Neural progenitor cell (in vitro differentiated cells): Measurements from ENCODE around the gene PRF1. TPM values are rescaled to one million over a fixed set of nuclear protein-coding genes. Genes with fewer than 3 reads are reported as not detected.

Experiments
- DNase-seq: peaks from one replicate; pipeline ENCODE4 v3.0.0-alpha.2; 2016; ENCODE audit warnings: low spot score
- H2AFZ ChIP-seq: fragments of 200-600 bp; sonication (generic); replicated peaks from 2 replicates; pipeline ENCODE4 v1.6.1; 2016; ENCODE audit warnings: antibody characterized with exemption
- H3F3A ChIP-seq: fragments of 200-600 bp; sonication (generic); 2 replicates; pipeline ENCODE4 v1.6.1; 2016; ENCODE audit warnings: antibody characterized with exemption, low read depth
- H3K27ac ChIP-seq: fragments of 200-600 bp; sonication (generic); 2 replicates; pipeline ENCODE4 v1.5.1; 2016; ENCODE audit warnings: mild to moderate bottlenecking
- H3K27me3 ChIP-seq: fragments of 200-600 bp; sonication (generic); 2 replicates; pipeline ENCODE4 v1.6.1; 2016; ENCODE audit warnings: mild to moderate bottlenecking, moderate library complexity
- H3K36me3 ChIP-seq: fragments of 200-600 bp; sonication (generic); 2 replicates; pipeline ENCODE4 v1.5.1; 2016
- H3K4me1 ChIP-seq: fragments of 200-600 bp; sonication (generic); 2 replicates; pipeline ENCODE4 v1.6.1; 2016; ENCODE audit warnings: mixed run types
- H3K4me2 ChIP-seq: fragments of 200-600 bp; sonication (generic); 2 replicates; pipeline ENCODE4 v1.6.1; 2016
- H3K4me3 ChIP-seq: fragments of 200-600 bp; sonication (generic); 2 replicates; pipeline ENCODE4 v1.5.1; 2016
- H3K79me2 ChIP-seq: fragments of 200-600 bp; sonication (generic); 2 replicates; pipeline ENCODE4 v1.6.1; 2016; ENCODE audit warnings: low read depth
- H3K9ac ChIP-seq: fragments of 200-600 bp; sonication (generic); 2 replicates; pipeline ENCODE4 v1.6.1; 2016
- H3K9me3 ChIP-seq: fragments of 200-600 bp; sonication (generic); 2 replicates; pipeline ENCODE4 v1.5.1; 2016; ENCODE audit warnings: low read depth
- H4K20me1 ChIP-seq: fragments of 200-600 bp; sonication (generic); 2 replicates; pipeline ENCODE4 v1.6.1; 2016; ENCODE audit warnings: low read depth
- H3K27ac Mint-ChIP-seq: 3 replicates; pipeline ENCODE4 v1.8.0; 2021; ENCODE audit warnings: mixed read lengths
- H3K27me3 Mint-ChIP-seq: 2 replicates; pipeline ENCODE4 v1.8.0; 2022; ENCODE audit warnings: low read depth, mild to moderate bottlenecking, inconsistent platforms, moderate library complexity, mixed read lengths; ENCODE audit not compliant: insufficient read depth
- H3K36me3 Mint-ChIP-seq: 3 replicates; pipeline ENCODE4 v1.8.0; 2021; ENCODE audit warnings: mixed read lengths
- H3K4me1 Mint-ChIP-seq: 3 replicates; pipeline ENCODE4 v1.8.0; 2021; ENCODE audit warnings: mixed read lengths
- H3K4me3 Mint-ChIP-seq: 3 replicates; pipeline ENCODE4 v1.8.0; 2021; ENCODE audit warnings: mild to moderate bottlenecking, moderate library complexity, mixed read lengths
- H3K9me3 Mint-ChIP-seq: 3 replicates; pipeline ENCODE4 v1.8.0; 2020; ENCODE audit warnings: mixed read lengths
- CTCF ChIP-seq: fragments of 200-600 bp; sonication (generic); IDR thresholded peaks from 2 replicates; pipeline ENCODE4 v1.5.1; 2017; ENCODE audit warnings: antibody characterized with exemption, mild to moderate bottlenecking
- EZH2 ChIP-seq: fragments of 200-600 bp; sonication (generic); IDR thresholded peaks from 2 replicates; pipeline ENCODE4 v1.6.1; 2017; ENCODE audit warnings: antibody characterized with exemption, mild to moderate bottlenecking, moderate library complexity
- EZH2phosphoT487 ChIP-seq: fragments of 200-600 bp; sonication (generic); IDR thresholded peaks from 2 replicates; pipeline ENCODE4 v1.6.1; 2017; ENCODE audit warnings: antibody characterized with exemption
- total RNA-seq: library from RNA; depleted of rRNA; stranded (reverse); fragments of >200 nt; gene quantifications from 2 replicates; pipeline ENCODE4 v1.2.3, GENCODE V29; 2015; ENCODE audit warnings: low replicate concordance

PRF1 gene
- total RNA-seq, 1 donor from 2014 or later: not detected

- Histone ChIP-seq H3K9ac (no peak overlapping the region), H3K36me3 (no peaks in the 10 kb centered on the region), H2AFZ (peak overlapping the region; percentile 42), H4K20me1 (no peaks in the 10 kb centered on the region), H3K4me1 (no peaks in the 10 kb centered on the region), H3K9me3 (no peaks in the 10 kb centered on the region), H3F3A (no peaks in the 10 kb centered on the region), H3K27ac (no peak overlapping the region), H3K27me3 (no peaks in the 10 kb centered on the region), H3K4me2 (no peak overlapping the region), H3K79me2 (no peaks in the 10 kb centered on the region), H3K4me3 (no peak overlapping the region)
- Mint-ChIP-seq H3K9me3 (no peaks in the 10 kb centered on the region), H3K27ac (no peak overlapping the region), H3K36me3 (no peaks in the 10 kb centered on the region), H3K4me1 (peaks cover 23% of the 10 kb centered on the region), H3K27me3 (peaks cover 15% of the 10 kb centered on the region), H3K4me3 (no peak overlapping the region)
- DNase-seq: no peak
- TF ChIP-seq EZH2: no peak
- TF ChIP-seq CTCF: no peak
- no peak for TF ChIP-seq EZH2phosphoT487
Measured at GRCh38 chr10:70596110-70596798, 6.3 kb downstream of the PRF1 start.

- Mint-ChIP-seq H3K4me3 (no peak overlapping the region), H3K36me3 (no peaks in the 10 kb centered on the region), H3K4me1 (peaks cover 23% of the 10 kb centered on the region), H3K9me3 (no peaks in the 10 kb centered on the region), H3K27me3 (peaks cover 15% of the 10 kb centered on the region), H3K27ac (no peak overlapping the region)
- no peak overlapping the region for H3K27ac ChIP-seq
- H3K9me3 ChIP-seq: no peaks in the 10 kb centered on the region
- no peaks in the 10 kb centered on the region for H3K36me3 ChIP-seq
- H3K9ac ChIP-seq: no peak overlapping the region
- H3K4me1 ChIP-seq: no peaks in the 10 kb centered on the region
- H3K4me2 ChIP-seq: no peak overlapping the region
- no peak overlapping the region for H2AFZ ChIP-seq
- H3K79me2 ChIP-seq: no peaks in the 10 kb centered on the region
- H4K20me1 ChIP-seq: no peaks in the 10 kb centered on the region
- no peak for DNase-seq
- TF ChIP-seq CTCF: no peak
- no peak for TF ChIP-seq EZH2phosphoT487
- no peak for TF ChIP-seq EZH2
- no peaks in the 10 kb centered on the region for H3K27me3 ChIP-seq
- no peaks in the 10 kb centered on the region for H3F3A ChIP-seq
- H3K4me3 ChIP-seq: no peak overlapping the region
Measured at GRCh38 chr10:70595566-70596016, 7.0 kb downstream of the PRF1 start.

GRCh38 chr10:70594161-70594560, 8.4 kb downstream of the PRF1 start:
- Histone ChIP-seq H4K20me1 (no peaks in the 10 kb centered on the region), H3K27ac (no peak overlapping the region), H3K4me3 (no peak overlapping the region), H3K9me3 (no peaks in the 10 kb centered on the region), H3K36me3 (no peaks in the 10 kb centered on the region), H2AFZ (no peak overlapping the region), H3F3A (no peaks in the 10 kb centered on the region), H3K79me2 (no peaks in the 10 kb centered on the region), H3K27me3 (no peaks in the 10 kb centered on the region), H3K9ac (no peak overlapping the region), H3K4me2 (no peak overlapping the region), H3K4me1 (no peaks in the 10 kb centered on the region)
- Mint-ChIP-seq H3K4me1 (peaks cover 23% of the 10 kb centered on the region), H3K27ac (no peak overlapping the region), H3K36me3 (no peaks in the 10 kb centered on the region), H3K27me3 (peaks cover 19% of the 10 kb centered on the region), H3K9me3 (no peaks in the 10 kb centered on the region), H3K4me3 (no peak overlapping the region)
- DNase-seq: no peak
- TF ChIP-seq EZH2phosphoT487 (no peak), CTCF (no peak), EZH2 (no peak)
